Uterus (tissue), 4 donors: ENCODE data around the gene YLPM1. TPM values are rescaled to one million over a fixed set of nuclear protein-coding genes. Genes with fewer than 3 reads are reported as not detected.

ENCODE experiments used
- DNase-seq, 2 donors: peaks; one replicate each; pipeline ENCODE4 v3.0.0-alpha.2; 2019 to 2020
- H3K27ac ChIP-seq, 2 donors: fragments of 200-600 bp; sonication (generic); 1 replicate in 1 of 2; 2 replicates in 1 of 2; pipeline ENCODE4 v1.5.1; 2016 to 2018
- H3K27me3 ChIP-seq, 2 donors: fragments of 200-600 bp; sonication (generic); one replicate each; pipeline ENCODE4 v1.5.1; 2018 to 2019; ENCODE audit warnings: control low read depth in 1 of 2
- H3K36me3 ChIP-seq, 2 donors: fragments of 200-600 bp; sonication (generic); one replicate each; pipeline ENCODE4 v1.5.1; 2019; ENCODE audit warnings: control low read depth in 1 of 2
- H3K4me1 ChIP-seq, 2 donors: fragments of 200-600 bp; sonication (generic); one replicate each; pipeline ENCODE4 v1.5.1; 2018 to 2019; ENCODE audit warnings: control low read depth in 1 of 2
- H3K4me3 ChIP-seq, 2 donors: fragments of 200-600 bp; sonication (generic); 1 replicate in 1 of 2; 2 replicates in 1 of 2; pipeline ENCODE4 v1.5.1; 2018 to 2019; ENCODE audit warnings: mild to moderate bottlenecking in 1 of 2
- H3K9me3 ChIP-seq, 2 donors: fragments of 200-600 bp; sonication (generic); one replicate each; pipeline ENCODE4 v1.5.1; 2019; ENCODE audit warnings: control low read depth in 1 of 2
- POLR2A ChIP-seq, 2 donors: fragments of 450-650 bp; IDR thresholded peaks; one replicate each; pipeline ENCODE4 v1.6.1; 2016; ENCODE audit warnings: antibody characterized with exemption in 2 of 2, mild to moderate bottlenecking in 1 of 2, moderate library complexity in 1 of 2
- intact Hi-C: fragments of 100-400 bp; cut with DNase I; formaldehyde crosslinking; loops from one replicate; pipeline ENCODE4 v1.15.1; 2023; ENCODE audit warnings: low total_unique reads
- total RNA-seq, 4 donors: library from RNA; depleted of rRNA in 3 of 4; stranded (reverse); fragments of >200 nt in 3 of 4; gene quantifications; one replicate each; pipeline versions ENCODE4 v1.1.0 to v1.2.4, GENCODE V29; 2014 to 2023
- TF ChIP-seq, protein P1 (sequence below), 4 experiments: fragments of 200-600 bp in 2 of 4; fragments of 450-650 bp in 2 of 4; sonication (generic) in 2 of 4; IDR thresholded peaks; one replicate each; pipeline ENCODE4 v1.5.1; 2016 to 2019; ENCODE audit warnings: antibody characterized with exemption in 4 of 4, mild to moderate bottlenecking in 2 of 4, moderate library complexity in 1 of 4
- donor health status: DM: yes; HTN: yes; CAD: no.

YLPM1 gene
- total RNA-seq, 4 donors from 2014 or later: 8.8 to 118 (median 91.9) TPM

DNA sequence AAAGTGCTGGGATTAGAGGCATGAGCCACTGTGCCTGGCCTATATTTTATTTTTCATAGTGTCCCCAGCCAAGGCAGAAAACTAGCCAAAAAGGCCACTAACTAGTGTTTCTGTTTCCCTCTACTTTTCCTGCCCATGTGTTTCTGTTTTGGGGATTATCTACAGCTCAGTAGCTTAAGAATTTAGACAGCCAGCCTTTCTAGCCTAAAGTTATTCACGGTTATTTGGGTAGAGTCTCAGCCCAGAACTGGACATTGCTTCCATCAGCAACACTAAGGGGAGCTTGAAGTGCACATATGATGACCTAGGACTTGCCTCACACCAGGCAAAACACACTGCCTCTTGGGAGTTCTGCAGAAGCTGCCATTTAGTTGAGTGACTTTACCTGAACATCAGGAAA, 94.9 kb downstream of the YLPM1 start:
- Histone ChIP-seq H3K27me3 (no peaks in the 10 kb centered on the region), H3K9me3 (no peaks in the 10 kb centered on the region), H3K4me3 (no peak overlapping the region), H3K4me1 (no peaks in the 10 kb centered on the region), H3K27ac (no peak overlapping the region), H3K36me3 (no peaks in the 10 kb centered on the region)
- no peak for TF ChIP-seq POLR2A (IDR thresholded peaks at IDR 0.05)
- TF ChIP-seq, protein P1, sequence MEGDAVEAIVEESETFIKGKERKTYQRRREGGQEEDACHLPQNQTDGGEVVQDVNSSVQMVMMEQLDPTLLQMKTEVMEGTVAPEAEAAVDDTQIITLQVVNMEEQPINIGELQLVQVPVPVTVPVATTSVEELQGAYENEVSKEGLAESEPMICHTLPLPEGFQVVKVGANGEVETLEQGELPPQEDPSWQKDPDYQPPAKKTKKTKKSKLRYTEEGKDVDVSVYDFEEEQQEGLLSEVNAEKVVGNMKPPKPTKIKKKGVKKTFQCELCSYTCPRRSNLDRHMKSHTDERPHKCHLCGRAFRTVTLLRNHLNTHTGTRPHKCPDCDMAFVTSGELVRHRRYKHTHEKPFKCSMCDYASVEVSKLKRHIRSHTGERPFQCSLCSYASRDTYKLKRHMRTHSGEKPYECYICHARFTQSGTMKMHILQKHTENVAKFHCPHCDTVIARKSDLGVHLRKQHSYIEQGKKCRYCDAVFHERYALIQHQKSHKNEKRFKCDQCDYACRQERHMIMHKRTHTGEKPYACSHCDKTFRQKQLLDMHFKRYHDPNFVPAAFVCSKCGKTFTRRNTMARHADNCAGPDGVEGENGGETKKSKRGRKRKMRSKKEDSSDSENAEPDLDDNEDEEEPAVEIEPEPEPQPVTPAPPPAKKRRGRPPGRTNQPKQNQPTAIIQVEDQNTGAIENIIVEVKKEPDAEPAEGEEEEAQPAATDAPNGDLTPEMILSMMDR (IDR thresholded peaks at IDR 0.05): no peak
- intact Hi-C loops: no loop called here
- DNase-seq: no peak

DNA sequence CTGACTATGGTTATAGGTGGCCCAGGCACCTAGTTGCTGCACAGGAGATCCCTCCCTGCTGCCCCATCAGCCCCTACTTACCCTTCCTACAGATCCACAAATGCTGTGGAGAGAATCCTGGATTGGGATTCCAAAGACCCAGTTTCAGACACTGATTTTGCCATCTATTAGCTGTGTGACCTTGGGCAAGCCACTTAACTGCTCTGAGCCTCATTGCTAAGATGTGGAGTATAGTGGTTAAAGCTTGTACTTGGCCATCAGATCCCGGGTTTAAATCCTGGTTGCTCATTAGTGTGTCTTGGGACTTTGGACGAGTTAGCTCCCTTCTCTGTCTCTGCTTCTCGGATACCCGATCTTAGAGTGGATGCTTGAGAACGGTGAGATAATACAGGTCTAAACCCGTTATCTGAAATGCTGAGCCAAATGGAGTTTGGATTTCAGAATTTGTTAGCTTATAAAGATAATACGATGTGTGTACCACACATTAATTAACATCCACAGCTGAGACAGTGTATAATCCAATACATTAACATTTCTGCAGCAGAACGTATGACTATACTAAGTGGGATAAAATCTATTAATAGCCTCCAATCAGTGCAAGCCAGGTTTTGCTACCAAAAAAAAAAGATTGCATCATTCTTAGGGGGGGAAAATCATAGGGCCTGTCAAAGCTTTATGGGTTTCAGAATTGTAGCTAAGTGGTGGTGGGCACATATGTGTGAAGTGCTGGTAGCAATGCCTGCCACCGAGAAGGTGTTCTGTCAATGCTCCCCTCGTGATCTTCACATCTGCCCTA, 96.8 kb downstream of the YLPM1 start:
- Histone ChIP-seq H3K9me3 (no peaks in the 10 kb centered on the region), H3K27me3 (no peaks in the 10 kb centered on the region), H3K4me3 (no peak overlapping the region), H3K36me3 (no peaks in the 10 kb centered on the region), H3K4me1 (no peaks in the 10 kb centered on the region), H3K27ac (no peak overlapping the region)
- TF ChIP-seq, protein P1 (IDR thresholded peaks at IDR 0.05): no peak
- TF ChIP-seq POLR2A (IDR thresholded peaks at IDR 0.05): no peak
- DNase-seq: no peak
- intact Hi-C loops: no loop called here

GRCh38 chr14:74860899-74861733, 98.0 kb downstream of the YLPM1 start:
- intact Hi-C loops: no loop called here

DNA sequence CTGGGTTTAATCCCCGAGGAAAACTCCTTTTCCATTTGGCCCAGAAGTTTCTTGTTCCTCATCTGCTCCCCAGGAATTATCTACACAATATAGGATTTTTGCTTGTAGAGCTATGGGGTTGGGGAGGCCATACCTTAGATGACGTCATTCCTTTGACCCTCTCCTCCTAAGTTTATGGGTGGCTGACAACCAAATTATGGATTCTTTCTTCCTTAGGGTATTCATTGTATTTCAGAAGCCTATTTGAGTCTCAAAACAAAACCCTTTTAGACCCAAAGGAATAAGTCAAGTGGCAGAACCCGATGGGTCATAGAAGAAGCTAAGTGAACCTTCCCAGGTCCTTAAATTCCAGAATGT, 98.6 kb downstream of the YLPM1 start:
- no peak for TF ChIP-seq POLR2A (IDR thresholded peaks at IDR 0.05)
- TF ChIP-seq, protein P1 (IDR thresholded peaks at IDR 0.05): no peak
- Histone ChIP-seq H3K27me3 (no peaks in the 10 kb centered on the region), H3K4me1 (no peaks in the 10 kb centered on the region), H3K27ac (no peak overlapping the region), H3K4me3 (no peak overlapping the region), H3K9me3 (no peaks in the 10 kb centered on the region), H3K36me3 (no peaks in the 10 kb centered on the region)
- DNase-seq: no peak
- intact Hi-C loops: no loop called here

More at GRCh38 chr14:74860899-74861733, 98.0 kb downstream of the YLPM1 start:
- Histone ChIP-seq H3K4me1 (no peaks in the 10 kb centered on the region), H3K36me3 (no peaks in the 10 kb centered on the region), H3K9me3 (no peaks in the 10 kb centered on the region), H3K27me3 (no peaks in the 10 kb centered on the region), H3K27ac (no peak overlapping the region), H3K4me3 (no peak overlapping the region)
- no peak for TF ChIP-seq POLR2A (IDR thresholded peaks at IDR 0.05)
- TF ChIP-seq, protein P1 (IDR thresholded peaks at IDR 0.05): peak; percentile 68 to 85 (median 78)
- peak; percentile 87 to 89 for DNase-seq

GRCh38 chr14:74863274-74863673, 100.2 kb downstream of the YLPM1 start:
- TF ChIP-seq, protein P1 (IDR thresholded peaks at IDR 0.05): no peak
- TF ChIP-seq POLR2A (IDR thresholded peaks at IDR 0.05): no peak
- H3K9me3 ChIP-seq: no peaks in the 10 kb centered on the region
- no peaks in the 10 kb centered on the region for H3K27me3 ChIP-seq
- no peak overlapping the region for H3K4me3 ChIP-seq
- no peaks in the 10 kb centered on the region for H3K4me1 ChIP-seq
- H3K27ac ChIP-seq: no peak overlapping the region
- no peaks in the 10 kb centered on the region for H3K36me3 ChIP-seq
- intact Hi-C loops: no loop called here
- DNase-seq: no peak
